ENCODE data around the gene RNF180. TPM values are rescaled to one million over a fixed set of nuclear protein-coding genes. Genes with fewer than 3 reads are reported as not detected.

The RNF180 gene
- total RNA-seq, 1 experiment from 2014 or later: 2.7 TPM

DNA sequence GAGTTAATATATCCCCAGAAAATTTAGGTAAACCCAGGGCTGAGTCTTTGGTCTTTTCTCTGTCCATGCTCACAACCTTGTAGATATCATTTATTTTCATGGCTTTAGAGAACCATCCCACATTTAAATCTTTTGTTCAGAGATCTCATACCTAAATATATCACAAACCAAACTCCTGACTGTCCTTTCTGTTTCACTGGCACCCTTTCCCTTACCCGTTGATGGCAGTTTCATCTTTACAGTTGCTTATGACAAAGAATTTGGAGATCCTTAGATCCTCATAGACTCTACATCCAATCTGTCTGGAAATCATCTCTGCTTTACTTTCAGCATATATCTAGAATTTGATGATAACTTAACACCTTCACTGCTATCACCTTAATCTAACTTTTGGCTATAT lies 19.2 kb downstream of the RNF180 start (continued):
- no peak for TF ChIP-seq ZNF423 (CRISPR knock-in tag; IDR thresholded peaks at IDR 0.05)

DNA sequence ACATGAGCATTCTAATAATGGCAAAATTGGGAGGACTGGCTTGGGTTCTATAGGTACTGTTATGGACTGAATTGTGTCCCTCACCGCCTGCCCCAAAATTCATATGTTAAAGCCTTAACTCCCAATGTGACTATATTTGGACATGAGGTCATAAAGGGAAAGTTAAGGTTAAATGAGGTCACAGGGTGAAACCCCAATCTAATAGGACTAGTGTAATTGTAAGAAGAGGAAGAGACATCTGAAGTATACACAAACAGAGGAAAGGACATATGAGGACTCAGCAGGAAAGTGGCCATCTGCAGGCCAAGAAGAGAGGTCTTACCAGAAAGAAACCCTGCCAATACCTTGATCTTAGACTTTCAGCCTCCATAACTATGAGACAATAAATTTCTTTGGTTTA lies 23.1 kb downstream of the RNF180 start:
- no peak overlapping the region for H3K27ac Mint-ChIP-seq
- ChIA-PET POLR2A (interaction anchor here (0.6 kb wide), 1 partner anchor 22 kb away, joined by 3 read pairs; no protein-coding TSS in a partner anchor), CTCF (no interaction called here)
- H3K9me3 Mint-ChIP-seq: no peaks in the 10 kb centered on the region
- no peaks in the 10 kb centered on the region for H3K4me1 Mint-ChIP-seq
- DNase-seq (ENCODE audit: low spot score) (no peak), ATAC-seq (no peak)
- no peaks in the 10 kb centered on the region for H3K36me3 Mint-ChIP-seq
- TF ChIP-seq EMX1 (CRISPR knock-in tag; IDR thresholded peaks at IDR 0.05) (no peak), ZNF423 (CRISPR knock-in tag; IDR thresholded peaks at IDR 0.05) (no peak), ZMAT4 (CRISPR knock-in tag; IDR thresholded peaks at IDR 0.05) (no peak), CREM (CRISPR knock-in tag; IDR thresholded peaks at IDR 0.05) (no peak)
- TF ChIP-seq, protein P1, sequence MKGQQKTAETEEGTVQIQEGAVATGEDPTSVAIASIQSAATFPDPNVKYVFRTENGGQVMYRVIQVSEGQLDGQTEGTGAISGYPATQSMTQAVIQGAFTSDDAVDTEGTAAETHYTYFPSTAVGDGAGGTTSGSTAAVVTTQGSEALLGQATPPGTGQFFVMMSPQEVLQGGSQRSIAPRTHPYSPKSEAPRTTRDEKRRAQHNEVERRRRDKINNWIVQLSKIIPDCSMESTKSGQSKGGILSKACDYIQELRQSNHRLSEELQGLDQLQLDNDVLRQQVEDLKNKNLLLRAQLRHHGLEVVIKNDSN (CRISPR knock-in tag; IDR thresholded peaks at IDR 0.05): no peak
- H3K27me3 Mint-ChIP-seq (ENCODE audit: low read depth): no peaks in the 10 kb centered on the region
- H3K4me3 Mint-ChIP-seq: no peak overlapping the region

DNA sequence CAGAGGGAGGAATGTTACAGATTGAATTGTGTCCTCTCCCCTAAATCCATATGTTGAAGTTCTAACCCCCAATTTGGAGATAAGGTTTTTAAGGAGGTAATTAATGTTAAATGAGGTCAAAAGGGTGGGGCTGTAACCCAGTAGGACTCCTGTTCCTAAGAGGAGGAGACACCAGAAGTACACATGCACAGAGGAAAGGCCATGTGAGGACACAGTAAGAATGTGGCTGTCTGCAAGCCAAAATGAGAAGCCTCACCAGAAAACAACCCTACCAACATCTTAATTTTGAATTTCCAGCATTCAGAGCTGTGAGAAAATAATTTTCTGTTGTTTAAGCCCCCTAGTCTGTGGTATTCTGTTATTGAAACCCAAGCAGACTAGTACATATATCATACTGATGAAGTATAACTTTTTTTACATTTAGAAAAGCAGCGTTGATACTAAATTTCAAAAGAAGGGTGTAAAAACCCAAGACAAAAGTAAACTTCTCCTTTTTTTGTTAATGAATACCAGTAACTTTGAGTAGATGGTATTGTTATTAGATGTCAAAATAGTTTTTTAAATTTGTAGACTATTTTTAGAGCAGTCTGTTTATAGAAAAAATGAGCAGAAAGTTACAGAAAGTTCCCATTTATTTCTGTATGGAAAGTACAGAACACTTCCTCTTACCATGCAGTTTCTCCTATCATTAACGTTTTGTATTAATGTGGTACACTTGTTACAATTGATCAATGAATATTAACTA lies 25.1 kb downstream of the RNF180 start:
- ATAC-seq: no peak
- CTCF ChIA-PET: no interaction called here

GRCh38 chr5:64195981-64196380 lies 30.3 kb downstream of the RNF180 start:
- Mint-ChIP-seq H3K36me3 (no peaks in the 10 kb centered on the region), H3K9me3 (no peaks in the 10 kb centered on the region), H3K27ac (no peak overlapping the region), H3K4me1 (no peaks in the 10 kb centered on the region), H3K27me3 (ENCODE audit: low read depth) (no peaks in the 10 kb centered on the region), H3K4me3 (no peak overlapping the region)
- ChIA-PET CTCF (no interaction called here), POLR2A (no interaction called here)
- DNase-seq (ENCODE audit: low spot score): no peak
- no peak for ATAC-seq
- TF ChIP-seq, protein P2, sequence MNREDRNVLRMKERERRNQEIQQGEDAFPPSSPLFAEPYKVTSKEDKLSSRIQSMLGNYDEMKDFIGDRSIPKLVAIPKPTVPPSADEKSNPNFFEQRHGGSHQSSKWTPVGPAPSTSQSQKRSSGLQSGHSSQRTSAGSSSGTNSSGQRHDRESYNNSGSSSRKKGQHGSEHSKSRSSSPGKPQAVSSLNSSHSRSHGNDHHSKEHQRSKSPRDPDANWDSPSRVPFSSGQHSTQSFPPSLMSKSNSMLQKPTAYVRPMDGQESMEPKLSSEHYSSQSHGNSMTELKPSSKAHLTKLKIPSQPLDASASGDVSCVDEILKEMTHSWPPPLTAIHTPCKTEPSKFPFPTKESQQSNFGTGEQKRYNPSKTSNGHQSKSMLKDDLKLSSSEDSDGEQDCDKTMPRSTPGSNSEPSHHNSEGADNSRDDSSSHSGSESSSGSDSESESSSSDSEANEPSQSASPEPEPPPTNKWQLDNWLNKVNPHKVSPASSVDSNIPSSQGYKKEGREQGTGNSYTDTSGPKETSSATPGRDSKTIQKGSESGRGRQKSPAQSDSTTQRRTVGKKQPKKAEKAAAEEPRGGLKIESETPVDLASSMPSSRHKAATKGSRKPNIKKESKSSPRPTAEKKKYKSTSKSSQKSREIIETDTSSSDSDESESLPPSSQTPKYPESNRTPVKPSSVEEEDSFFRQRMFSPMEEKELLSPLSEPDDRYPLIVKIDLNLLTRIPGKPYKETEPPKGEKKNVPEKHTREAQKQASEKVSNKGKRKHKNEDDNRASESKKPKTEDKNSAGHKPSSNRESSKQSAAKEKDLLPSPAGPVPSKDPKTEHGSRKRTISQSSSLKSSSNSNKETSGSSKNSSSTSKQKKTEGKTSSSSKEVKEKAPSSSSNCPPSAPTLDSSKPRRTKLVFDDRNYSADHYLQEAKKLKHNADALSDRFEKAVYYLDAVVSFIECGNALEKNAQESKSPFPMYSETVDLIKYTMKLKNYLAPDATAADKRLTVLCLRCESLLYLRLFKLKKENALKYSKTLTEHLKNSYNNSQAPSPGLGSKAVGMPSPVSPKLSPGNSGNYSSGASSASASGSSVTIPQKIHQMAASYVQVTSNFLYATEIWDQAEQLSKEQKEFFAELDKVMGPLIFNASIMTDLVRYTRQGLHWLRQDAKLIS (CRISPR knock-in tag; IDR thresholded peaks at IDR 0.05; ENCODE audit: borderline replicate concordance): no peak
- TF ChIP-seq PRDM15 (CRISPR knock-in tag; IDR thresholded peaks at IDR 0.05): no peak

More for the DNA sequence above, 25.1 kb downstream of the RNF180 start:
- Mint-ChIP-seq H3K27ac (no peak overlapping the region), H3K36me3 (no peaks in the 10 kb centered on the region), H3K9me3 (no peaks in the 10 kb centered on the region), H3K4me1 (no peaks in the 10 kb centered on the region), H3K27me3 (ENCODE audit: low read depth) (no peaks in the 10 kb centered on the region), H3K4me3 (no peak overlapping the region)
- POLR2A ChIA-PET: no interaction called here
- TF ChIP-seq, protein P3, sequence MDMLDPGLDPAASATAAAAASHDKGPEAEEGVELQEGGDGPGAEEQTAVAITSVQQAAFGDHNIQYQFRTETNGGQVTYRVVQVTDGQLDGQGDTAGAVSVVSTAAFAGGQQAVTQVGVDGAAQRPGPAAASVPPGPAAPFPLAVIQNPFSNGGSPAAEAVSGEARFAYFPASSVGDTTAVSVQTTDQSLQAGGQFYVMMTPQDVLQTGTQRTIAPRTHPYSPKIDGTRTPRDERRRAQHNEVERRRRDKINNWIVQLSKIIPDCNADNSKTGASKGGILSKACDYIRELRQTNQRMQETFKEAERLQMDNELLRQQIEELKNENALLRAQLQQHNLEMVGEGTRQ (CRISPR knock-in tag; IDR thresholded peaks at IDR 0.05): no peak
- TF ChIP-seq NR3C1 (CRISPR knock-in tag; conservative IDR thresholded peaks at IDR 0.05; ENCODE audit: low read depth): no peak
- no peak for TF ChIP-seq ZMAT4 (CRISPR knock-in tag; IDR thresholded peaks at IDR 0.05)
- TF ChIP-seq TCF7 (CRISPR knock-in tag; IDR thresholded peaks at IDR 0.05; ENCODE audit: low read depth): no peak
- TF ChIP-seq TP53 (CRISPR knock-in tag; IDR thresholded peaks at IDR 0.05): no peak
- no peak for TF ChIP-seq ESRRA (CRISPR knock-in tag; IDR thresholded peaks at IDR 0.05; ENCODE audit: borderline replicate concordance)
- TF ChIP-seq ZNF232 (CRISPR knock-in tag; IDR thresholded peaks at IDR 0.05): no peak
- TF ChIP-seq ZNF423 (CRISPR knock-in tag; IDR thresholded peaks at IDR 0.05): no peak
- no peak for TF ChIP-seq ZNF425 (CRISPR knock-in tag; conservative IDR thresholded peaks at IDR 0.05)
- no peak for TF ChIP-seq ELF4 (CRISPR knock-in tag; IDR thresholded peaks at IDR 0.05; ENCODE audit: low read depth)
- DNase-seq (ENCODE audit: low spot score): no peak

All from WTC11 (cell line).